GM12878 (cell line): ENCODE data around the gene PRKAR1A.

Experiments
- BCL11A ChIP-seq: IDR thresholded peaks from 2 replicates; pipeline ENCODE4 v1.6.1; 2011; ENCODE audit warnings: low read depth, low read length
- EZH2 ChIP-seq: IDR thresholded peaks from 2 replicates; pipeline ENCODE4 v1.6.1; 2012; ENCODE audit warnings: low read depth, mild to moderate bottlenecking, control low read depth, inconsistent platforms, low read length, borderline replicate concordance; ENCODE audit not compliant: control insufficient read depth
- TARDBP ChIP-seq: IDR thresholded peaks from 2 replicates; pipeline ENCODE4 v1.6.1; 2016; ENCODE audit warnings: borderline replicate concordance
- ZNF622 ChIP-seq: fragments of 450-650 bp; IDR thresholded peaks from 2 replicates; pipeline ENCODE4 v1.6.1; 2017; ENCODE audit warnings: mild to moderate bottlenecking, inconsistent platforms
- TF ChIP-seq, protein P1 (sequence below): IDR thresholded peaks from 2 replicates; pipeline ENCODE4 v1.6.1; 2012; ENCODE audit warnings: low read length, inconsistent platforms
- TF ChIP-seq, protein P2 (sequence below), 3 experiments: IDR thresholded peaks in 2 of 3; conservative IDR thresholded peaks in 1 of 3; 2 replicates each; pipeline ENCODE4 v1.5.1; 2011; ENCODE audit warnings: low read depth in 3 of 3, low read length in 3 of 3, mild to moderate bottlenecking in 3 of 3, control low read depth in 2 of 3, moderate library complexity in 2 of 3, inconsistent platforms in 1 of 3, mixed read lengths in 1 of 3; ENCODE audit not compliant: control insufficient read depth in 2 of 3, insufficient read depth in 1 of 3; ENCODE audit errors: extremely low read depth in 1 of 3

DNA sequence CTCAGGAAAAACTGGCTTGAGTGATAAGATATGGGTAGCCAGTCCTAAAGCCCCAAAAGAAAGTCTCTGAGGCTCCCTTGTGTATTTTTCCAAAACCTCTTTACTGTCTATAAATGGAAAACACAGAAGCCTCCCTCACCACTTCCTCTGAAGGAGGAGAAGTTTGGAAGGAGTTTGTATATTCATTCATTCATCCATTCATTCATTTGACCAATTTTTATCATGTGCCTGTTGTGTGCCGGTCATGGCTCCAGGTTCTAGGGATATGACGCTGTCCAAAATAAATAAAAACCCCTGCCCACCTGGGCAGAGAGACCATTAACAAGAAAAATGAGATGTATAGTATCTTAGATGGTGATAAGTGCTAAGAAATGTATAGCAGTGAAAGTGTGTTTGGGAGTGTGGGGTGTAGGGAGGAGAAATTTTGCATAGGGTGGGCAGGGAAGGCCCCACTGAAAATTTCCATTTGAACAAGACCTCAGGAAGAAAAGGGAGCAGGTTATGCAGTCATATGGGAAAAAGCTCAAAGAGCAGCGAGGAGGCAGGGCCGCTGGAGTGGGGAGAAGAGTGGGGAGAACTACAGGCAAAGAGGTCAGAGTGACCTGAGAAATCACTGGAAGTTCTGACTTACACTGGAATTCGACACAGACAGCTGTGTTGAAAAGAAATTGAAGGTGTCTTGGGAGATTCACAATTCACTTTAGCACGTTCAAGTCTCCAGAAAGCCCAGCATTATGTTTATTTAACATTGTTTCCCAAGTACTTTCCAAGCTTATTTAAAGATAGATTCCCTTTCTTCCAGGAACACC is 48.8 kb upstream of the PRKAR1A start:
- TF ChIP-seq TARDBP (no peak), BCL11A (no peak), EZH2 (no peak), ZNF622 (no peak)
- TF ChIP-seq, protein P1, sequence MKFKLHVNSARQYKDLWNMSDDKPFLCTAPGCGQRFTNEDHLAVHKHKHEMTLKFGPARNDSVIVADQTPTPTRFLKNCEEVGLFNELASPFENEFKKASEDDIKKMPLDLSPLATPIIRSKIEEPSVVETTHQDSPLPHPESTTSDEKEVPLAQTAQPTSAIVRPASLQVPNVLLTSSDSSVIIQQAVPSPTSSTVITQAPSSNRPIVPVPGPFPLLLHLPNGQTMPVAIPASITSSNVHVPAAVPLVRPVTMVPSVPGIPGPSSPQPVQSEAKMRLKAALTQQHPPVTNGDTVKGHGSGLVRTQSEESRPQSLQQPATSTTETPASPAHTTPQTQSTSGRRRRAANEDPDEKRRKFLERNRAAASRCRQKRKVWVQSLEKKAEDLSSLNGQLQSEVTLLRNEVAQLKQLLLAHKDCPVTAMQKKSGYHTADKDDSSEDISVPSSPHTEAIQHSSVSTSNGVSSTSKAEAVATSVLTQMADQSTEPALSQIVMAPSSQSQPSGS, result no peak
- TF ChIP-seq, protein P2, sequence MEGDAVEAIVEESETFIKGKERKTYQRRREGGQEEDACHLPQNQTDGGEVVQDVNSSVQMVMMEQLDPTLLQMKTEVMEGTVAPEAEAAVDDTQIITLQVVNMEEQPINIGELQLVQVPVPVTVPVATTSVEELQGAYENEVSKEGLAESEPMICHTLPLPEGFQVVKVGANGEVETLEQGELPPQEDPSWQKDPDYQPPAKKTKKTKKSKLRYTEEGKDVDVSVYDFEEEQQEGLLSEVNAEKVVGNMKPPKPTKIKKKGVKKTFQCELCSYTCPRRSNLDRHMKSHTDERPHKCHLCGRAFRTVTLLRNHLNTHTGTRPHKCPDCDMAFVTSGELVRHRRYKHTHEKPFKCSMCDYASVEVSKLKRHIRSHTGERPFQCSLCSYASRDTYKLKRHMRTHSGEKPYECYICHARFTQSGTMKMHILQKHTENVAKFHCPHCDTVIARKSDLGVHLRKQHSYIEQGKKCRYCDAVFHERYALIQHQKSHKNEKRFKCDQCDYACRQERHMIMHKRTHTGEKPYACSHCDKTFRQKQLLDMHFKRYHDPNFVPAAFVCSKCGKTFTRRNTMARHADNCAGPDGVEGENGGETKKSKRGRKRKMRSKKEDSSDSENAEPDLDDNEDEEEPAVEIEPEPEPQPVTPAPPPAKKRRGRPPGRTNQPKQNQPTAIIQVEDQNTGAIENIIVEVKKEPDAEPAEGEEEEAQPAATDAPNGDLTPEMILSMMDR (IDR thresholded peaks at IDR 0.05 in 2 of 3, conservative IDR thresholded peaks at IDR 0.05 in 1 of 3; ENCODE audit: control insufficient read depth in 2 of 3, extremely low read depth in 1 of 3, insufficient read depth in 1 of 3, low read depth in 3 of 3, low read length in 3 of 3), result no peak
